Activated CD4-positive, alpha-beta memory T cell treated with anti-CD3 and anti-CD28 coated beads, Interleukin-2, amount 10 ng/mL, durations not matched to agents 7 days and 5 days (primary cell): ENCODE measurements around the gene CMTM7. TPM values are rescaled to one million over a fixed set of nuclear protein-coding genes. Genes with fewer than 3 reads are reported as not detected.

Experiments
- CTCF ChIA-PET: fragments of 350-600 bp; sonication (Branson Sonifier 250); formaldehyde crosslinking; loops from one replicate; lab custom pipeline; 2021; ENCODE audit warnings: antibody characterized with exemption, inconsistent platforms; lab: Charles Lee
- POLR2A ChIA-PET: fragments of 350-600 bp; sonication (Branson Sonifier 250); formaldehyde crosslinking; loops from one replicate; lab custom pipeline; 2021; ENCODE audit warnings: antibody characterized with exemption; lab: Charles Lee
- DNase-seq: peaks from one replicate; pipeline ENCODE4 v3.0.0-alpha.2; 2020
- H3K27ac Mint-ChIP-seq: one replicate; pipeline ENCODE4 v1.8.0; 2021; ENCODE audit warnings: mild to moderate bottlenecking, mixed read lengths
- H3K27me3 Mint-ChIP-seq: one replicate; pipeline ENCODE4 v1.8.0; 2021; ENCODE audit warnings: mixed read lengths
- H3K36me3 Mint-ChIP-seq: one replicate; pipeline ENCODE4 v1.8.0; 2021; ENCODE audit warnings: low read depth, mixed read lengths
- H3K4me1 Mint-ChIP-seq: one replicate; pipeline ENCODE4 v1.8.0; 2021; ENCODE audit warnings: mixed read lengths
- H3K4me3 Mint-ChIP-seq: one replicate; pipeline ENCODE4 v1.8.0; 2021; ENCODE audit warnings: mild to moderate bottlenecking, mixed read lengths
- H3K9me3 Mint-ChIP-seq: one replicate; pipeline ENCODE4 v1.8.0; 2021; ENCODE audit warnings: mixed read lengths
- total RNA-seq, 2 experiments: library from RNA; stranded (reverse); gene quantifications; one replicate each; pipeline ENCODE4 v1.2.3, GENCODE V29; 2021

The CMTM7 gene
- total RNA-seq, 2 experiments from 2014 or later: 47.0 to 47.3 TPM

DNA sequence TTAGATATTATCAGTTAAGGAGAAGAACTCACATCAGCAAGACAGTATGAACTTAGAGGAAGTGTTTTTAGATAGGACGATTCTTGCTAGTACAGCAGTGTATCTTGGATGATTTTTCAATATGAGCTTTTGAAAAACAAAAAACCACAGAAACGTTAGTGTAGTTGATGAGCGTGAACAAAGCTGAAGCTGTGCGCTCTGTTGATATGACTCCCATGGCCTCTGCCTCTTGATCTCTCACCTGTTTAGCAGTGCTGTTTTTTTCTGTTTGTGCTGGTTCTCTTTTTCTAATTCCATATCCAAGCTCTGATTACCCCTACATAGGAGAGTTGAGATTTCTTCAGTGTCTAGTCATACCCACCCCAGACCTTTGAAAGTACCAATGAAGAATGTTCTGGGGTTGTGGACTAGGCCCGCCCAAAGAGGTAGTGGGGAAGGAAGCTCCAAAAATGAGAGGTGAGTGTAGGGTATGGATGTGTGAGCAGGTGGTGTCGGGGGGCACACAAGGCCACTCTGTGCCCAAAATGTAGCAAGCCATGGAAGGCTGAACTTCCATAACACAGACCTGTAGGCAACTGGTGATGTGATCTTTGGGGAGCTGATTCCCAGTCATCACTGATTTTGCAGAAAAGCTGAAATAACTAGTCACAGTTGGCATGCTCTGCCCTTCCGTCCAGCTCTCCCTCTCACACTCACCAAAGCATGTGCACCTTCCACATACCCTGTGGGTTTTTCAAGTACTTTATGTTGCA is 20.0 kb upstream of the CMTM7 start:
- peak overlapping the region; percentile 87 for H3K27ac Mint-ChIP-seq
- DNase-seq: no peak
- no peaks in the 10 kb centered on the region for H3K27me3 Mint-ChIP-seq
- H3K4me3 Mint-ChIP-seq: no peak overlapping the region
- H3K4me1 Mint-ChIP-seq: peaks cover 25% of the 10 kb centered on the region
- POLR2A ChIA-PET: interaction anchor here (0.7 to 1.8 kb wide), 11 partner anchors 10 to 201 kb away, joined by 3 to 7 read pairs (median 3); partner anchors contain the start of gene CMTM7
- no peaks in the 10 kb centered on the region for H3K36me3 Mint-ChIP-seq
- no peaks in the 10 kb centered on the region for H3K9me3 Mint-ChIP-seq
- CTCF ChIA-PET: interaction anchor here (0.7 to 10.4 kb wide), 12 partner anchors 19 to 589 kb away, joined by 3 to 97 read pairs (median 4); partner anchors contain the start of gene CMTM7

DNA sequence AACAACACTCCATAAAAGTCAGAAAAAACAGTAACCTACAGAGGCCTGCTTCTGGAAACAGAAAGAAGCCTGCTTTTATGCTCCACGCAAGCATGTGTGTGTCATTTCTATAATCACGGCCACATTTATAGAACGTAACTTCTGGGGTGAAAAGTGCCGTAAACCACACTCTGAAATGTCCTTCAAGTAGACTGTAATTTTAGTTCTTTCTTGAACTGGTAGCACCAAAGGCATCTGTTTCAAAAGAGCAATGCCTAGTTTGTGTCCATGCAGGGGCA is 19.5 kb upstream of the CMTM7 start:
- no peaks in the 10 kb centered on the region for H3K27me3 Mint-ChIP-seq
- H3K36me3 Mint-ChIP-seq: no peaks in the 10 kb centered on the region
- no peaks in the 10 kb centered on the region for H3K9me3 Mint-ChIP-seq
- H3K4me1 Mint-ChIP-seq: peaks cover 22% of the 10 kb centered on the region
- no peak overlapping the region for H3K4me3 Mint-ChIP-seq
- peak overlapping the region; percentile 87 for H3K27ac Mint-ChIP-seq
- POLR2A ChIA-PET: interaction anchor here (1.0 to 1.8 kb wide), 9 partner anchors 10 to 200 kb away, joined by 3 to 7 read pairs (median 3); partner anchors contain the start of gene CMTM7
- no peak for DNase-seq
- CTCF ChIA-PET: interaction anchor here (1.0 to 10.4 kb wide), 7 partner anchors 19 to 195 kb away, joined by 3 to 97 read pairs (median 4); partner anchors contain the start of gene CMTM7

DNA sequence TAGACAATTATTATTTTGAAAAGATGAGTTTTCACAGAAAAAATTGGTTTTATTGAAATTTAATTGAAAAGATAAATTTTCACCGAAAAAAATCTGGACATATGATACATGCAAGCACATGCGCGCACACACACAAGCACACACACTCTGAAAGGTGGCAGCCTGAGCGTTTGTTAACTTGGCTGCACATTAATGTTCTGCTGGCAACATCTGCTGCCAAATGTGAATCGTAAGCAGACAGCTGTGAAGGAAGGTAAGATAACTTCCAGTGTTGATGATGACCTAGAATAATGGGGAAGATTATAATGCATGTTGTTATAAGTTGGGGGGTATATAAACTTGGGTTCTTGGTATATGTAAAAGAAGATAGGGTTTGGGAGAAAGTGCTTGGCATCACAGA is 18.4 kb upstream of the CMTM7 start:
- Mint-ChIP-seq H3K36me3 (no peaks in the 10 kb centered on the region), H3K27ac (no peak overlapping the region), H3K27me3 (no peaks in the 10 kb centered on the region), H3K9me3 (no peaks in the 10 kb centered on the region), H3K4me1 (peaks cover 19% of the 10 kb centered on the region), H3K4me3 (no peak overlapping the region)
- POLR2A ChIA-PET: interaction anchor here (1.9 kb wide), 1 partner anchor 18 kb away, joined by 4 read pairs; the partner anchor contains the start of gene CMTM7
- no peak for DNase-seq
- CTCF ChIA-PET: interaction anchor here (0.6 to 10.4 kb wide), 5 partner anchors 10 to 535 kb away, joined by 3 to 97 read pairs (median 7); partner anchors contain the start of gene CMTM7

- H3K4me1 Mint-ChIP-seq: peaks cover 19% of the 10 kb centered on the region
These were observed 17.8 kb upstream of the CMTM7 start for GRCh38 chr3:32373844-32374243.

GRCh38 chr3:32374788-32375595 is 16.7 kb upstream of the CMTM7 start:
- CTCF ChIA-PET: interaction anchor here (0.7 to 10.4 kb wide), 28 partner anchors 9 to 199 kb away, joined by 3 to 97 read pairs (median 4); partner anchors contain the start of gene CMTM7
- Mint-ChIP-seq H3K4me3 (no peak overlapping the region), H3K27me3 (peaks cover 3% of the 10 kb centered on the region), H3K36me3 (no peaks in the 10 kb centered on the region), H3K27ac (no peak overlapping the region), H3K9me3 (no peaks in the 10 kb centered on the region), H3K4me1 (peaks cover 19% of the 10 kb centered on the region)
- peak; percentile 67 for DNase-seq
- POLR2A ChIA-PET: interaction anchor here (0.8 to 2.7 kb wide), 8 partner anchors 16 to 127 kb away, joined by 3 to 10 read pairs (median 4); partner anchors contain the start of gene CMTM7

More at GRCh38 chr3:32373844-32374243, 17.8 kb upstream of the CMTM7 start:
- H3K36me3 Mint-ChIP-seq: no peaks in the 10 kb centered on the region
- DNase-seq: no peak
- ChIA-PET POLR2A (interaction anchor here (1.2 to 2.7 kb wide), 3 partner anchors 17 to 128 kb away, joined by 3 to 6 read pairs (median 4); partner anchors contain the start of gene CMTM7), CTCF (interaction anchor here (0.5 to 10.4 kb wide), 12 partner anchors 10 to 535 kb away, joined by 3 to 97 read pairs (median 6); partner anchors contain the start of gene CMTM7)
- no peak overlapping the region for H3K4me3 Mint-ChIP-seq
- no peaks in the 10 kb centered on the region for H3K27me3 Mint-ChIP-seq
- no peak overlapping the region for H3K27ac Mint-ChIP-seq
- no peaks in the 10 kb centered on the region for H3K9me3 Mint-ChIP-seq

DNA sequence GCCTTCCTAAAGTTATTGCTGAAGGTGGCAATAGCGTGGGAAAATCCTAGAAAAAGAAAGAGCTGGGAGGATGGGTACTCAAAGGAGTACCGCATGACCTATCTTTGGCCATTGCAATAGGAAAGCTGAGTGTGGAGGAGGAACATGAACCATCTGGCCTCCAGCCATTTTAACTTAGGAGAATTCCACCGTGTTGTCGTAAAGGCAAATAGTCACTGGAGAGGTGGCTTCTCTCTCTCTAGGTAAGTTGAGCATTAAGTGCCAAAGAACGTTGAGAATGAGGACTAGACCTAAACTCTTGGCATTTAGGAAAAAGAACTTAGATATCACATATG is 16.1 kb upstream of the CMTM7 start:
- CTCF ChIA-PET: interaction anchor here (0.8 to 10.4 kb wide), 21 partner anchors 10 to 134 kb away, joined by 3 to 97 read pairs (median 4); partner anchors contain the start of gene CMTM7
- DNase-seq: no peak
- POLR2A ChIA-PET: interaction anchor here (1.1 to 2.7 kb wide), 5 partner anchors 18 to 126 kb away, joined by 3 to 10 read pairs (median 4); no protein-coding TSS in a partner anchor
- Mint-ChIP-seq H3K4me3 (no peak overlapping the region), H3K27me3 (peaks cover 5% of the 10 kb centered on the region), H3K27ac (no peak overlapping the region), H3K36me3 (no peaks in the 10 kb centered on the region), H3K9me3 (no peaks in the 10 kb centered on the region), H3K4me1 (peaks cover 19% of the 10 kb centered on the region)

- ChIA-PET POLR2A (interaction anchor here (0.9 to 2.7 kb wide), 7 partner anchors 11 to 125 kb away, joined by 3 to 10 read pairs (median 4); no protein-coding TSS in a partner anchor), CTCF (interaction anchor here (0.8 to 10.4 kb wide), 17 partner anchors 12 to 137 kb away, joined by 3 to 97 read pairs (median 4); partner anchors contain the start of gene CMTM7)
- Mint-ChIP-seq H3K27ac (no peak overlapping the region), H3K9me3 (no peaks in the 10 kb centered on the region), H3K27me3 (peaks cover 5% of the 10 kb centered on the region), H3K4me3 (no peak overlapping the region), H3K36me3 (no peaks in the 10 kb centered on the region), H3K4me1 (peaks cover 16% of the 10 kb centered on the region)
- DNase-seq: no peak
These were observed 15.5 kb upstream of the CMTM7 start for GRCh38 chr3:32376115-32376514.

DNA sequence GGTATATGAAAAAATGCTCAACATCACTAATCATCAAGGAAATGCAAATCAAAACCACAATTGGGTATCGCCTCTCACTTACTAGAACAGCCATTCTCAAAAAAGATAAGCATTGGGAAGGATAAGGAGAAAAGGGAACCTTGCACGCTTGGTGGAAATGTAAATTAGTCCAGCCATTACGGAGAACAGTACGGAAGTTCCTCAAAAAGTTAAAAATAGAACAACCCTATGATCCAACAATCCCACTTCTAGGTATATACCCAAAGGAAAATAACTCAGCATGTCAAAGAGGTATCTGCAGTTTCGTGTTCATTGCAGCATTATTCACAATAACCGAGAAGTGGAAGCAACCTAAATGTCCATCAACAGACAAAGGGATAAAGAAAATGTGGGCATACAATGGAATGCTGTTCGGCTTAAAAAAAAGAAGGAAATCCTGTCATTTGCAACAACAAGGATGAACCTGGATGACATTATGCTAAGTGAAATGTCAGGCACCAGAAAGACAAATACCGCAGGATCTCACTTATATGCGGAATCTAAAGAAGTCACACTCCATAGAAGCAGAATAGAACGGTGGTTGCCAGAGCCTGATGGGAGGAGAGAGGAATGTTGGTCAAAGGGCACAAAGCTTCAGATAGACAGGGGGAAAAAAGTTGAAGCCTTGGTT is 11.7 kb upstream of the CMTM7 start:
- no peaks in the 10 kb centered on the region for H3K9me3 Mint-ChIP-seq
- no peak overlapping the region for H3K4me3 Mint-ChIP-seq
- peaks cover 11% of the 10 kb centered on the region for H3K27me3 Mint-ChIP-seq
- CTCF ChIA-PET: interaction anchor here (6.3 to 10.4 kb wide), 2 partner anchors 16 to 89 kb away, joined by 45 to 97 read pairs; no protein-coding TSS in a partner anchor
- POLR2A ChIA-PET: no interaction called here
- H3K4me1 Mint-ChIP-seq: peaks cover 7% of the 10 kb centered on the region
- DNase-seq: no peak
- H3K36me3 Mint-ChIP-seq: no peaks in the 10 kb centered on the region
- H3K27ac Mint-ChIP-seq: no peak overlapping the region

- Mint-ChIP-seq H3K4me1 (peaks cover 5% of the 10 kb centered on the region), H3K27me3 (peaks cover 13% of the 10 kb centered on the region), H3K27ac (no peak overlapping the region), H3K4me3 (no peak overlapping the region), H3K36me3 (no peaks in the 10 kb centered on the region), H3K9me3 (no peaks in the 10 kb centered on the region)
- DNase-seq: no peak
- POLR2A ChIA-PET: no interaction called here
- CTCF ChIA-PET: interaction anchor here (0.7 to 2.1 kb wide), 3 partner anchors 84 to 97 kb away, joined by 3 to 7 read pairs (median 4); no protein-coding TSS in a partner anchor
These were observed 9.7 kb upstream of the CMTM7 start for GRCh38 chr3:32381922-32382321.

DNA sequence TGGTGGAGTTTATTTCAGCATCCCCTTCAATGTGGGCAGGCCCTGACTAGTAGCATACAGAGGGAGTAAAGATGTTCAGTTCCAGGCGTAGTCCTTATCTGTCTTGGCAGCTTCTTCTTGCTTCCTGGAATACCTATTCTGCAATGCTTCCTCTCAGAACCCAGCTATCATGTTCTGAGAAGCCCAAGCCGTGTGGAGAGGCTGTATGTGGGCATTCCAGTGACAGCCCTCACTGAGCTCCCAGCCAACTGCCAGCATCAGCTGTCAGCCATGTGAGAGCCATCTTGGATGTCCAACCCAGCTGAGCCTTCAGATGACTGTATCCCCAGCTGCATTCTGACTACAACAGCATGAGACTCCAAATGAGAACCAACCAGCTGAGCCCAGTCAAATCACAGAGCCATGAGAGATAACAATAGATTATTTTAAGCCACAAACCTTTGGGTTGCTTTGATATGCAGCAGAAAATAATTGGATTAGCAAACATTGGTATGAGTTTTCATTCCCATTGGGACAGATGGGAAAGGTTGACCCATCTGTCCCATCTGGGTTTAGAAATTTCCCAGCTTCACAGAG is 8.4 kb upstream of the CMTM7 start:
- H3K4me1 Mint-ChIP-seq: peaks cover 5% of the 10 kb centered on the region
- no peaks in the 10 kb centered on the region for H3K9me3 Mint-ChIP-seq
- DNase-seq: no peak
- ChIA-PET CTCF (interaction anchor here (0.9 to 2.1 kb wide), 7 partner anchors 9 to 365 kb away, joined by 3 to 7 read pairs (median 3); no protein-coding TSS in a partner anchor), POLR2A (no interaction called here)
- no peak overlapping the region for H3K4me3 Mint-ChIP-seq
- H3K27ac Mint-ChIP-seq: no peak overlapping the region
- no peaks in the 10 kb centered on the region for H3K36me3 Mint-ChIP-seq
- peaks cover 13% of the 10 kb centered on the region for H3K27me3 Mint-ChIP-seq

DNA sequence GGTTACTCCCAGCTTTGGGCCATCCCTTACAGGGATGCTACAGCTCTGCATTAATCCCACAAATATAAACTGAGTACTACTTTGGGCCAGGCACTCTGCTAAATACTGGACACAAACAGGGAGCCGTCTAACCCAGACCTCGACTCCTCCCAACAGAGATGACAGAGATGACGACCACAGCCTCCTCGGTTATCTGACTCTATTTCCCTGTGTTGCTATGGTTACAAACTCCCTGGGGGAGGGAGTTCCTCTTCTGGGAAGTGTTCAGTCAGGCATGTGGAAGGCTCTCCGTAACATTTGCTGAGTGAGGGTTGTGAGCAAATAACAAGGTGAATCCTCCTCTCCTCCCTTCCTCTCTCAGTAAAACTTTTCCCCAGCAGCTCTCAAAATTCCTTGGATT is 6.7 kb upstream of the CMTM7 start:
- H3K36me3 Mint-ChIP-seq: no peaks in the 10 kb centered on the region
- peaks cover 10% of the 10 kb centered on the region for H3K27me3 Mint-ChIP-seq
- H3K4me1 Mint-ChIP-seq: peaks cover 6% of the 10 kb centered on the region
- no peak overlapping the region for H3K27ac Mint-ChIP-seq
- ChIA-PET POLR2A (no interaction called here), CTCF (interaction anchor here (1.4 kb wide), 1 partner anchor 10 kb away, joined by 6 read pairs; no protein-coding TSS in a partner anchor)
- no peak for DNase-seq
- no peak overlapping the region for H3K4me3 Mint-ChIP-seq
- no peaks in the 10 kb centered on the region for H3K9me3 Mint-ChIP-seq
